Right atrium auricular region (tissue), 2 donors: ENCODE measurements around the gene KIF13A. TPM values are rescaled to one million over a fixed set of nuclear protein-coding genes. Genes with fewer than 3 reads are reported as not detected.

Experiments
- DNase-seq: peaks from one replicate; pipeline ENCODE4 v3.0.0-alpha.2; 2019; ENCODE audit warnings: low spot score
- H3K27ac ChIP-seq, 2 donors: fragments of 200-600 bp; sonication (generic); 1 replicate in 1 of 2; 2 replicates in 1 of 2; pipeline ENCODE4 v1.5.1; 2016 to 2019
- H3K27me3 ChIP-seq, 2 donors: fragments of 200-600 bp; sonication (generic); one replicate each; pipeline versions ENCODE4 v1.5.1 to v1.6.0; 2017 to 2019
- H3K36me3 ChIP-seq: fragments of 200-600 bp; sonication (generic); one replicate; pipeline ENCODE4 v1.5.1; 2016
- H3K4me1 ChIP-seq, 2 donors: fragments of 200-600 bp; sonication (generic); one replicate each; pipeline versions ENCODE4 v1.5.1 to v1.6.0; 2017 to 2019
- H3K4me3 ChIP-seq, 2 donors: fragments of 200-600 bp; sonication (generic); 1 replicate in 1 of 2; 2 replicates in 1 of 2; pipeline ENCODE4 v1.5.1; 2017 to 2019; ENCODE audit warnings: mild to moderate bottlenecking in 1 of 2, moderate library complexity in 1 of 2
- H3K9me3 ChIP-seq, 2 donors: fragments of 200-600 bp; sonication (generic); one replicate each; pipeline ENCODE4 v1.5.1; 2019
- CTCF ChIP-seq, 2 donors: fragments of 200-600 bp; sonication (generic); IDR thresholded peaks; one replicate each; pipeline ENCODE4 v1.5.1; 2019; ENCODE audit warnings: antibody characterized with exemption in 2 of 2
- total RNA-seq, 2 donors: library from RNA; depleted of rRNA; stranded (reverse); fragments of >200 nt; gene quantifications; one replicate each; pipeline ENCODE4 v1.1.0, GENCODE V29; 2016

Gene KIF13A
- total RNA-seq, 2 donors from 2014 or later, result 56.6 to 68.3 TPM

- Histone ChIP-seq H3K4me3 (no peak overlapping the region), H3K9me3 (no peaks in the 10 kb centered on the region), H3K27ac (no peak overlapping the region), H3K27me3 (no peaks in the 10 kb centered on the region), H3K36me3 (no peaks in the 10 kb centered on the region), H3K4me1 (no peaks in the 10 kb centered on the region)
- DNase-seq, result no peak
- no peak for TF ChIP-seq CTCF (IDR thresholded peaks at IDR 0.05)
These were observed 271.2 kb downstream of the KIF13A start for GRCh38 chr6:17716221-17716620.

- H3K9me3 ChIP-seq, result no peaks in the 10 kb centered on the region
- no peaks in the 10 kb centered on the region for H3K4me1 ChIP-seq
- H3K36me3 ChIP-seq, result no peaks in the 10 kb centered on the region
- TF ChIP-seq CTCF (IDR thresholded peaks at IDR 0.05), result no peak
- no peak for DNase-seq
- no peak overlapping the region for H3K4me3 ChIP-seq
- no peak overlapping the region for H3K27ac ChIP-seq
- no peaks in the 10 kb centered on the region for H3K27me3 ChIP-seq
These were observed 272.3 kb downstream of the KIF13A start for GRCh38 chr6:17714879-17715851.

- H3K4me1 ChIP-seq, result no peaks in the 10 kb centered on the region
- no peaks in the 10 kb centered on the region for H3K36me3 ChIP-seq
- TF ChIP-seq CTCF (IDR thresholded peaks at IDR 0.05), result no peak
- H3K27ac ChIP-seq, result no peak overlapping the region
- no peak for DNase-seq
- H3K4me3 ChIP-seq, result no peak overlapping the region
- no peaks in the 10 kb centered on the region for H3K27me3 ChIP-seq
- H3K9me3 ChIP-seq, result no peaks in the 10 kb centered on the region
These were observed 273.3 kb downstream of the KIF13A start for GRCh38 chr6:17714177-17714576.

- no peaks in the 10 kb centered on the region for H3K4me1 ChIP-seq
- DNase-seq, result no peak
- no peak overlapping the region for H3K27ac ChIP-seq
- no peaks in the 10 kb centered on the region for H3K9me3 ChIP-seq
- H3K36me3 ChIP-seq, result no peaks in the 10 kb centered on the region
- TF ChIP-seq CTCF (IDR thresholded peaks at IDR 0.05), result no peak
- no peak overlapping the region for H3K4me3 ChIP-seq
- no peaks in the 10 kb centered on the region for H3K27me3 ChIP-seq
These were observed 274.9 kb downstream of the KIF13A start for GRCh38 chr6:17712576-17712975.

- Histone ChIP-seq H3K4me3 (no peak overlapping the region), H3K9me3 (no peaks in the 10 kb centered on the region), H3K36me3 (no peaks in the 10 kb centered on the region), H3K27ac (no peak overlapping the region), H3K27me3 (no peaks in the 10 kb centered on the region), H3K4me1 (no peaks in the 10 kb centered on the region)
- TF ChIP-seq CTCF (IDR thresholded peaks at IDR 0.05), result no peak
- DNase-seq, result no peak
These were observed 277.1 kb downstream of the KIF13A start for GRCh38 chr6:17710331-17710730.
